A549 (cell line): ENCODE measurements around the gene DENND5A. TPM values are rescaled to one million over a fixed set of nuclear protein-coding genes. Genes with fewer than 3 reads are reported as not detected.

Experiments used
- ATAC-seq, 2 experiments: fragments of 200-7000 bp in 1 of 2; fragments of >200 bp in 1 of 2; cut with Nextera tagmentation in 1 of 2; cut with Tn5 transposase in 1 of 2; 3 replicates each; pipeline versions ENCODE4 v1.8.0 to v1.9.1; 2018 to 2020; ENCODE audit warnings: mild to moderate bottlenecking in 1 of 2, moderate library complexity in 1 of 2
- CTCF ChIA-PET: fragments of 300-600 bp; sonication (Branson Sonifier 250); formaldehyde crosslinking; extraction: SDS; loops from one replicate; lab custom pipeline; 2021; ENCODE audit warnings: antibody characterized with exemption, inconsistent platforms; lab: Yijun Ruan, JAX
- POLR2A ChIA-PET: fragments of 350-600 bp; formaldehyde crosslinking; extraction: SDS; loops from one replicate; lab custom pipeline; 2021; ENCODE audit warnings: antibody characterized with exemption, inconsistent platforms; lab: Yijun Ruan, JAX
- DNase-seq, 2 experiments: peaks; one replicate each; pipeline versions ENCODE4 v3.0.0 to v3.0.0-alpha.2; 2011 to 2016; ENCODE audit warnings: low read depth in 1 of 2, low spot score in 1 of 2
- FAIRE-seq: peaks from 2 replicates; lab custom pipeline; 2011; peaks lifted over from hg19 to GRCh38; lab: Jason Lieb, UNC
- H3K27ac ChIP-seq, 2 experiments: fragments of >200 bp; sonication (Bioruptor Twin); formaldehyde crosslinking; 3 replicates each; pipeline ENCODE4 v1.5.1; 2016 to 2017
- H3K4me1 ChIP-seq: fragments of >200 bp; sonication (Bioruptor Twin); formaldehyde crosslinking; 3 replicates; pipeline ENCODE4 v1.6.1; 2016
- H3K4me2 ChIP-seq: fragments of >200 bp; sonication (Bioruptor Twin); formaldehyde crosslinking; 3 replicates; pipeline ENCODE4 v1.6.1; 2016
- H3K4me3 ChIP-seq: fragments of >200 bp; sonication (Bioruptor Twin); formaldehyde crosslinking; 3 replicates; pipeline ENCODE4 v1.5.1; 2016
- H3K9me3 ChIP-seq: fragments of >200 bp; sonication (Bioruptor Twin); formaldehyde crosslinking; 3 replicates; pipeline ENCODE4 v1.6.1; 2016
- CHD2 ChIP-seq: fragments of 150-350 bp; IDR thresholded peaks from 2 replicates; pipeline ENCODE4 v1.6.1; 2014; ENCODE audit warnings: low read length; ENCODE audit not compliant: partially characterized antibody
- CHD4 ChIP-seq: fragments of 200-600 bp; sonication (generic); IDR thresholded peaks from 2 replicates; pipeline ENCODE4 v1.6.1; 2016; ENCODE audit warnings: antibody characterized with exemption, mild to moderate bottlenecking, borderline replicate concordance
- FOXS1 ChIP-seq: fragments of 250-450 bp; sonication (Bioruptor Pico); IDR thresholded peaks from 2 replicates; pipeline ENCODE4 v1.5.0; 2020; ENCODE audit warnings: mild to moderate bottlenecking, moderate library complexity
- HDAC2 ChIP-seq: fragments of 200-600 bp; sonication (generic); IDR thresholded peaks from 2 replicates; pipeline ENCODE4 v1.6.1; 2016
- HEYL ChIP-seq: fragments of 250-450 bp; sonication (Bioruptor Pico); IDR thresholded peaks from 2 replicates; pipeline ENCODE4 v1.8.0; 2021; ENCODE audit warnings: mild to moderate bottlenecking, moderate library complexity
- JUN ChIP-seq, 2 experiments: fragments of >200 bp; sonication (Bioruptor Twin); formaldehyde crosslinking; IDR thresholded peaks; 2 replicates in 1 of 2; 3 replicates in 1 of 2; pipeline ENCODE4 v1.6.1; 2016 to 2017
- JUNB ChIP-seq: fragments of >200 bp; sonication (Bioruptor Twin); formaldehyde crosslinking; IDR thresholded peaks from 2 replicates; pipeline ENCODE4 v1.6.1; 2016
- MAFK ChIP-seq: fragments of 450-650 bp; IDR thresholded peaks from 2 replicates; pipeline ENCODE4 v1.6.1; 2014; ENCODE audit not compliant: partially characterized antibody
- MAZ ChIP-seq: fragments of 150-350 bp; IDR thresholded peaks from 2 replicates; pipeline ENCODE4 v1.6.1; 2014; ENCODE audit warnings: antibody characterized with exemption, low read depth, low read length, borderline replicate concordance
- MYC ChIP-seq: IDR thresholded peaks from 2 replicates; pipeline ENCODE4 v1.6.1; 2012; ENCODE audit warnings: mild to moderate bottlenecking, inconsistent platforms, low read length, improper control_type of control experiment, borderline replicate concordance
- PHF8 ChIP-seq: fragments of 200-600 bp; sonication (generic); IDR thresholded peaks from 2 replicates; pipeline ENCODE4 v1.6.1; 2016; ENCODE audit warnings: low read depth, mild to moderate bottlenecking, antibody characterized with exemption, moderate library complexity, borderline replicate concordance
- POLR2A ChIP-seq: IDR thresholded peaks from 2 replicates; pipeline ENCODE4 v1.6.1; 2012; ENCODE audit warnings: mild to moderate bottlenecking, low read length
- POLR2AphosphoS2 ChIP-seq: conservative IDR thresholded peaks from 2 replicates; pipeline ENCODE4 v1.6.1; 2012; ENCODE audit warnings: low read length, improper control_type of control experiment, inconsistent platforms
- RAD21 ChIP-seq, 2 experiments: fragments of >200 bp in 1 of 2; sonication (Bioruptor Twin) in 1 of 2; formaldehyde crosslinking in 1 of 2; IDR thresholded peaks in 1 of 2; conservative IDR thresholded peaks in 1 of 2; 2 replicates in 1 of 2; 3 replicates in 1 of 2; pipeline ENCODE4 v1.6.1; 2012 to 2018; ENCODE audit warnings: inconsistent platforms in 1 of 2
- RARB ChIP-seq: fragments of 250-450 bp; sonication (Bioruptor Pico); IDR thresholded peaks from 2 replicates; pipeline ENCODE4 v1.8.0; 2021; ENCODE audit warnings: mild to moderate bottlenecking, moderate library complexity
- RFX5 ChIP-seq: fragments of 450-650 bp; IDR thresholded peaks from 2 replicates; pipeline ENCODE4 v1.7.1; 2014; ENCODE audit warnings: antibody characterized with exemption, mild to moderate bottlenecking, moderate library complexity
- RNF2 ChIP-seq: fragments of 200-600 bp; sonication (generic); IDR thresholded peaks from 2 replicates; pipeline ENCODE4 v1.6.1; 2016; ENCODE audit warnings: low read depth, mild to moderate bottlenecking, antibody characterized with exemption, moderate library complexity, borderline replicate concordance
- TP53 ChIP-seq: fragments of 250-450 bp; sonication (Bioruptor Pico); IDR thresholded peaks from 2 replicates; pipeline ENCODE4 v1.5.0; 2021; ENCODE audit warnings: mild to moderate bottlenecking, moderate library complexity
- ZC3H11A ChIP-seq: fragments of 450-650 bp; IDR thresholded peaks from 2 replicates; pipeline ENCODE4 v1.6.1; 2014; ENCODE audit warnings: antibody characterized with exemption, mild to moderate bottlenecking
- ZSCAN20 ChIP-seq: fragments of 250-450 bp; sonication (Bioruptor Pico); IDR thresholded peaks from 2 replicates; pipeline ENCODE4 v1.8.0; 2022; ENCODE audit warnings: mild to moderate bottlenecking, moderate library complexity
- WGBS: methylation state at CpG from one replicate; pipeline ENCODE4 v1.1.6; 2017; ENCODE audit errors: missing lambda C conversion rate; 5-methylcytosine and 5-hydroxymethylcytosine counted together
- polyA plus RNA-seq, 4 experiments: library from polyadenylated mRNA; depleted of rRNA in 3 of 4; stranded (reverse); fragments of >200 nt; fragmentation: RNase III in 1 of 4; extraction: RNeasy Plus Mini Kit Qiagen cat#74134 plus additional on column Dnase treatment in 1 of 4; gene quantifications; 2 replicates in 3 of 4; 3 replicates in 1 of 4; pipeline ENCODE4 v1.2.3, GENCODE V29; 2011 to 2017
- TF ChIP-seq, protein P1 (sequence below): fragments of 200-600 bp; sonication (generic); IDR thresholded peaks from 2 replicates; pipeline ENCODE4 v1.6.1; 2016; ENCODE audit warnings: antibody characterized with exemption, mild to moderate bottlenecking, moderate library complexity
- TF ChIP-seq, protein P2 (sequence below): fragments of >200 bp; sonication (Bioruptor Twin); formaldehyde crosslinking; IDR thresholded peaks from 3 replicates; pipeline ENCODE4 v1.5.1; 2016
- TF ChIP-seq, protein P3 (sequence below): IDR thresholded peaks from 2 replicates; pipeline ENCODE4 v1.6.1; 2012

Gene DENND5A
- polyA plus RNA-seq, 2 of the 4 experiments (the other 2 are of a cell fraction): 36.6 to 88.7 TPM

DNA sequence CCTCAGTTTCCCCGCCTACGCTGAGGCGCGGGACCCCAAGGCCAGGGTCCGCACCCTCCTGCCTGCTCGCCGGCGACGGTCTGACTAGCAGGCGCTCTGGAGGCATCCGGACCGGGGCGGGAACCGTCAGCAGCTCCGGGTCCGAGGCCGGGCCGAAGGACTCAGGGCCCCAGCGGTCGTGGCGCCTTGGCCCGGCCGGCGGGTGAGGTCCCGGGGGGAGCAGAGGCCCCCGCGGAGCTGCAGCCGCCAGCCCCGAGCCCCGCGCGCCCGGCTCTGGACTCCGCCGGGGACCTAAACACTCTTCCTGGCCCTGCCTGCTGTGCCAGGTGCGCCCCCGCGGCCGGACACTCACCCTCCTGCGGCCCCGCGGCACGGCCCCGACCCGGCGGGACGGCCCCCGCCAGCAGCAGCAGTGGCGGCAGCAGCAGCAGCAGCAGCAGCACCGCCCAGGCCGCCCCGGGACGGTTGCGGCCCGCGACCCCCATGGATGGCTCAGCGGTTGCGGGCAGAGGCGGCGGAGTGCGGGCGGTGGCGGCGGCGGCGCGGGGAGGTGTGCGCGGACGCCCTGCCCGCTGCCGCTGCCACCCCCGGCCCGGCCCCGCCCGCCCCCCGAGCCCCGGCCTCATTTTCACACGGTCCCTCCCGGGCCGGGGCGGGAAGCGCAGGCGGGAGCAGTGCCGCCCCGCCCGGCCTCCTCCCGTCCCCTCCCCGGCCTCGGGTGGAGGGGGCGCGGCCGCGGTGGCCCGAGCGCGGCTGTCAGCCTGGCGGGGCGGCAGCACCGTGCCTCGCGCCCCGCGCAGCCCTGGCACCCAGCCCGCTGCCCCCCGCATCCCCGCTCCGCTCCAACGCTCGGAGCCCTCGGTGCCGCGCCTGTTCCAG, 173.9 kb downstream of the DENND5A start, which contains the start of gene SCUBE2:
SCUBE2 (minus strand) TSS at position 556 of the 879 bp plus-strand sequence; CDS start at position 485, 71 bp downstream.
- ChIA-PET CTCF (interaction anchor here (1.4 to 5.9 kb wide), 2 partner anchors 47 to 75 kb away, joined by 5 to 30 read pairs; no protein-coding TSS in a partner anchor), POLR2A (no interaction called here)
- FAIRE-seq (no peak), DNase-seq (peak in 1 of 2 experiments; percentile 25), ATAC-seq (peak; percentile 36 to 44; a peak in 4 of 6 replicates)
- 44% methylated on average over 23 of the region's 113 CpGs for WGBS
- peak within 1 kb of the TSS; percentile 93 for H3K4me2 ChIP-seq
- no peak for TF ChIP-seq JUNB
- no peak for TF ChIP-seq ZSCAN20 (CRISPR knock-in tag)
- no peak for TF ChIP-seq RARB (CRISPR knock-in tag)
- no peak for TF ChIP-seq RNF2
- no peak for TF ChIP-seq CHD4
- no peak for TF ChIP-seq CHD2
- TF ChIP-seq, protein P1, sequence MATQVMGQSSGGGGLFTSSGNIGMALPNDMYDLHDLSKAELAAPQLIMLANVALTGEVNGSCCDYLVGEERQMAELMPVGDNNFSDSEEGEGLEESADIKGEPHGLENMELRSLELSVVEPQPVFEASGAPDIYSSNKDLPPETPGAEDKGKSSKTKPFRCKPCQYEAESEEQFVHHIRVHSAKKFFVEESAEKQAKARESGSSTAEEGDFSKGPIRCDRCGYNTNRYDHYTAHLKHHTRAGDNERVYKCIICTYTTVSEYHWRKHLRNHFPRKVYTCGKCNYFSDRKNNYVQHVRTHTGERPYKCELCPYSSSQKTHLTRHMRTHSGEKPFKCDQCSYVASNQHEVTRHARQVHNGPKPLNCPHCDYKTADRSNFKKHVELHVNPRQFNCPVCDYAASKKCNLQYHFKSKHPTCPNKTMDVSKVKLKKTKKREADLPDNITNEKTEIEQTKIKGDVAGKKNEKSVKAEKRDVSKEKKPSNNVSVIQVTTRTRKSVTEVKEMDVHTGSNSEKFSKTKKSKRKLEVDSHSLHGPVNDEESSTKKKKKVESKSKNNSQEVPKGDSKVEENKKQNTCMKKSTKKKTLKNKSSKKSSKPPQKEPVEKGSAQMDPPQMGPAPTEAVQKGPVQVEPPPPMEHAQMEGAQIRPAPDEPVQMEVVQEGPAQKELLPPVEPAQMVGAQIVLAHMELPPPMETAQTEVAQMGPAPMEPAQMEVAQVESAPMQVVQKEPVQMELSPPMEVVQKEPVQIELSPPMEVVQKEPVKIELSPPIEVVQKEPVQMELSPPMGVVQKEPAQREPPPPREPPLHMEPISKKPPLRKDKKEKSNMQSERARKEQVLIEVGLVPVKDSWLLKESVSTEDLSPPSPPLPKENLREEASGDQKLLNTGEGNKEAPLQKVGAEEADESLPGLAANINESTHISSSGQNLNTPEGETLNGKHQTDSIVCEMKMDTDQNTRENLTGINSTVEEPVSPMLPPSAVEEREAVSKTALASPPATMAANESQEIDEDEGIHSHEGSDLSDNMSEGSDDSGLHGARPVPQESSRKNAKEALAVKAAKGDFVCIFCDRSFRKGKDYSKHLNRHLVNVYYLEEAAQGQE: no peak
- no peak for TF ChIP-seq MYC
- TF ChIP-seq POLR2AphosphoS2: no peak
- peak within 1 kb of the TSS; percentile 36 to 85; a peak in 5 of 6 replicates for H3K27ac ChIP-seq
- no peaks in the 10 kb centered on the region for H3K9me3 ChIP-seq
- 0 out of 3 replicates have a peak, but pooled peaks cover 3% of the 10 kb centered on the region for H3K4me1 ChIP-seq
- peak within 1 kb of the TSS; percentile 57 for H3K4me3 ChIP-seq

DNA sequence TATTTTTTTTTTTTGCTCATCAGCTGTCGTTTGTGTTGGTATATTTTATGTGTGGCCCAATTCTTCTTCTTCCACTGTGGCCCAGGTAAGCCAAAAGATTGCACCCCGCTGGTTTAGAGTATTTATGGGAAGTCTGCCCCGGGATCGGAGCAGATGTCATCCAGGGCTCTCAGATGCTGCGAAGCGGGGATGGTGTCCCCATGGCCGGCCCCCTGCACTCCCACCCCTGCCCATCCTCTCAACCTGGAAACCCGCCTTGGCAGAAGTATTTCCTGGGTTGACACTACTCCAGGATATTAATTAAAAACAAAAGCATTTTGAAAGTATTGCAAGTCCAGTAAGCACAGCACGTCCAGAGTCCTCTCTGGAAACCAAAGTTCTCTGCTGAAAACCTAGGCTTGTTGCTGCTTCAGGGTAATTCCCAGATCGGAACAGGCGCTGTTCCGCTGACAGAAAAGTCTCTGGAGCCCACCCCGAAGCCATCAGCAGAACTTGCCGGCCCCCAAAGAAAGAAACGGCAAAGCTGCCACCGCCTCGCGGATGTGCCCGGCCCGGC, 174.6 kb downstream of the DENND5A start:
- WGBS: 78% methylated on average over 18 of the region's 20 CpGs
- no peak for ATAC-seq
- no peak for FAIRE-seq
- ChIA-PET CTCF (interaction anchor here (1.4 kb wide), 1 partner anchor 47 kb away, joined by 5 read pairs; no protein-coding TSS in a partner anchor), POLR2A (interaction anchor here (1.4 kb wide), 1 partner anchor 126 kb away, joined by 3 read pairs; the partner anchor contains the start of gene TMEM9B)
- H3K4me2 ChIP-seq: peak overlapping the region; percentile 93
- no peaks in the 10 kb centered on the region for H3K9me3 ChIP-seq
- peak overlapping the region in 1 of 2 experiments; percentile 85; a peak in 2 of 6 replicates for H3K27ac ChIP-seq
- DNase-seq: no peak
- peak overlapping the region; percentile 57; the same call in 1 of the 3 replicates for H3K4me3 ChIP-seq
- no peak for TF ChIP-seq CHD2
- TF ChIP-seq MAFK: no peak
- TF ChIP-seq CHD4: no peak
- no peak for TF ChIP-seq MAZ
- no peak for TF ChIP-seq JUN (IDR thresholded peaks at IDR 0.05)
- no peak for TF ChIP-seq HDAC2
- no peak for TF ChIP-seq RFX5
- TF ChIP-seq JUNB: no peak
- TF ChIP-seq RAD21 (conservative IDR thresholded peaks at IDR 0.05 in 1 of 2, IDR thresholded peaks at IDR 0.05 in 1 of 2): no peak
- TF ChIP-seq PHF8: no peak
- TF ChIP-seq, protein P2, sequence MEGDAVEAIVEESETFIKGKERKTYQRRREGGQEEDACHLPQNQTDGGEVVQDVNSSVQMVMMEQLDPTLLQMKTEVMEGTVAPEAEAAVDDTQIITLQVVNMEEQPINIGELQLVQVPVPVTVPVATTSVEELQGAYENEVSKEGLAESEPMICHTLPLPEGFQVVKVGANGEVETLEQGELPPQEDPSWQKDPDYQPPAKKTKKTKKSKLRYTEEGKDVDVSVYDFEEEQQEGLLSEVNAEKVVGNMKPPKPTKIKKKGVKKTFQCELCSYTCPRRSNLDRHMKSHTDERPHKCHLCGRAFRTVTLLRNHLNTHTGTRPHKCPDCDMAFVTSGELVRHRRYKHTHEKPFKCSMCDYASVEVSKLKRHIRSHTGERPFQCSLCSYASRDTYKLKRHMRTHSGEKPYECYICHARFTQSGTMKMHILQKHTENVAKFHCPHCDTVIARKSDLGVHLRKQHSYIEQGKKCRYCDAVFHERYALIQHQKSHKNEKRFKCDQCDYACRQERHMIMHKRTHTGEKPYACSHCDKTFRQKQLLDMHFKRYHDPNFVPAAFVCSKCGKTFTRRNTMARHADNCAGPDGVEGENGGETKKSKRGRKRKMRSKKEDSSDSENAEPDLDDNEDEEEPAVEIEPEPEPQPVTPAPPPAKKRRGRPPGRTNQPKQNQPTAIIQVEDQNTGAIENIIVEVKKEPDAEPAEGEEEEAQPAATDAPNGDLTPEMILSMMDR: no peak
- TF ChIP-seq HEYL (CRISPR knock-in tag): no peak
- TF ChIP-seq FOXS1 (CRISPR knock-in tag): no peak
- TF ChIP-seq POLR2A: no peak
- TF ChIP-seq, protein P3, sequence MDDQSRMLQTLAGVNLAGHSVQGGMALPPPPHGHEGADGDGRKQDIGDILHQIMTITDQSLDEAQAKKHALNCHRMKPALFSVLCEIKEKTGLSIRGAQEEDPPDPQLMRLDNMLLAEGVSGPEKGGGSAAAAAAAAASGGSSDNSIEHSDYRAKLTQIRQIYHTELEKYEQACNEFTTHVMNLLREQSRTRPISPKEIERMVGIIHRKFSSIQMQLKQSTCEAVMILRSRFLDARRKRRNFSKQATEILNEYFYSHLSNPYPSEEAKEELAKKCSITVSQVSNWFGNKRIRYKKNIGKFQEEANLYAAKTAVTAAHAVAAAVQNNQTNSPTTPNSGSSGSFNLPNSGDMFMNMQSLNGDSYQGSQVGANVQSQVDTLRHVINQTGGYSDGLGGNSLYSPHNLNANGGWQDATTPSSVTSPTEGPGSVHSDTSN: no peak
- no peak for TF ChIP-seq ZC3H11A
- no peak for TF ChIP-seq TP53 (CRISPR knock-in tag)
- 0 out of 3 replicates have a peak, but pooled peaks cover 3% of the 10 kb centered on the region for H3K4me1 ChIP-seq
